Measurements from ENCODE around the gene SCP2D1.

Gene SCP2D1

DNA sequence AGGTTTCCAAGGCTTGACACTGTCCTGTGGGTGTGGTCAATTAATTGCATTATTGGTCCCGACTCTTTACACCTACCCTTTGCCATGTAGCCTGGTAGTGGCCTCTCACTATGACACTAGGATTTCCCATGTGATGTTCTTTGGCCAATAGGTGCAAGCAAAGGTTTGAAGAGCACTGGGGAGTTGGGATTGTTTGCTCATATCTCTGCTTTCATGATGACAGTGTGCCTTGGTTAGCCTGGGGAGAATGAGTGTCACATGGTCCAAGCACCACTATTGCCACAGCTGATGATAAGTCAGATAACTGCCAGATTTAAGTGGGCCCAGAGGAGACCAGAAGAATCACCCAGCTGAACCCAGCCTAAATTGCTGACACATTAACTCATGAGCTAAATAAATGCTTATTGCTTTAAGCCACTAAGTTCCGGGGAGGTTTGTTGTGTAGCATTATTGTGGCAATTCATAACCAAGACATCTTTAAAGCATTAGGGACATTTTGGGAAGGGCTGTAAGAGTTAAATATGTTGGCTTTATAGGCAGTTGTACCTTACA is 17.2 kb upstream of the SCP2D1 start:
- TF ChIP-seq, protein P1, sequence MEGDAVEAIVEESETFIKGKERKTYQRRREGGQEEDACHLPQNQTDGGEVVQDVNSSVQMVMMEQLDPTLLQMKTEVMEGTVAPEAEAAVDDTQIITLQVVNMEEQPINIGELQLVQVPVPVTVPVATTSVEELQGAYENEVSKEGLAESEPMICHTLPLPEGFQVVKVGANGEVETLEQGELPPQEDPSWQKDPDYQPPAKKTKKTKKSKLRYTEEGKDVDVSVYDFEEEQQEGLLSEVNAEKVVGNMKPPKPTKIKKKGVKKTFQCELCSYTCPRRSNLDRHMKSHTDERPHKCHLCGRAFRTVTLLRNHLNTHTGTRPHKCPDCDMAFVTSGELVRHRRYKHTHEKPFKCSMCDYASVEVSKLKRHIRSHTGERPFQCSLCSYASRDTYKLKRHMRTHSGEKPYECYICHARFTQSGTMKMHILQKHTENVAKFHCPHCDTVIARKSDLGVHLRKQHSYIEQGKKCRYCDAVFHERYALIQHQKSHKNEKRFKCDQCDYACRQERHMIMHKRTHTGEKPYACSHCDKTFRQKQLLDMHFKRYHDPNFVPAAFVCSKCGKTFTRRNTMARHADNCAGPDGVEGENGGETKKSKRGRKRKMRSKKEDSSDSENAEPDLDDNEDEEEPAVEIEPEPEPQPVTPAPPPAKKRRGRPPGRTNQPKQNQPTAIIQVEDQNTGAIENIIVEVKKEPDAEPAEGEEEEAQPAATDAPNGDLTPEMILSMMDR (IDR thresholded peaks at IDR 0.05; ENCODE audit: extremely low read depth, missing control alignments): no peak
- no peak for DNase-seq (ENCODE audit: low spot score)

DNA sequence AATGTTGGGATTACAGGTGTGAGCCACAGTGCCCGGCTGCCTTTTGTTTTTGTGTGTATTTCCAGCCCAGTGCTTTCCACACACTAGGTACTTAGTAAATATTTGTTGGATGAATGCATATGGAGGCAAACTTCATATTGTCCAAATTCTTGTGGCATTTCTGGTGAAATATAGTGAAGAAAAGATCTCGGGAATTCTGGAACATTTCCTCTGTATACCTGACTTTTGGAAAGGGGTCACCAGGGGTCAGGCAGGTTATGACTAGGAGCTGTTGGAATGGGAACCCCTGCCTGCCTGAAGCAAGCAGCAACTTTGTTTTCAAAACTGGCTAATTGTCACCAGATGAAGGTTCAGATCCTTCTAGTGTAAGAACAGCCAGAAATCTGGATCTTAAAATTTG is 12.1 kb upstream of the SCP2D1 start:
- TF ChIP-seq, protein P1 (IDR thresholded peaks at IDR 0.05; ENCODE audit: extremely low read depth, missing control alignments): no peak
- no peak for DNase-seq (ENCODE audit: low spot score)

DNA sequence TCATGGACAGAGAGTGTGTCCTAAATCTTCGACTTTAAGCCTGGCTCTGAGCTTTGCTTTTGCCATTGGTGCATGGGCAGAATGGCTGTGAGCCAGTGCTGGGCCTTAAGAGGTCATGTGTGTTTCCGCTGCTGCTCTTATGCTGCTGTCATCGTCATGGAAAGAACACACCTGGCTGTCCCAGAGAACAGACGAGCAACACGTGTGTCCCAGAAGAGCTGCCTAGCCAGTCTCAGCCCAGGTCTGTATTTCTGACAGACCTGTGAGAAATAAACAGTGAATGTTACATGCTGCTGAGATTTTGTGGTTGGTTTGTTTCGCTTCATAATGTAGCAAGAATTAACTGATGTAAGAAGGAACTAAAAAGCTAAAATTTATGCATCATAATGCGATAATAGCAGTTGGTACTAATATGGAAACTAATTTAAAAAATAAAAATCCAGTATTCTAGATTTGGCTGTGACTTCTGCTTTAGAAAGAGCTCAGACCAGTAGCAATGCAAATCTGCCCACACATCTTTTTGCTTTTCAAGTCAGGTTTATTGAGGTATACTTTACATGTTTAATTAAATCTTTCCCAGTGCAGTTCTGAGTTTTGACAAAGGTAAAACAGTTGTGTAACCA is 11.5 kb upstream of the SCP2D1 start:
- TF ChIP-seq, protein P1 (IDR thresholded peaks at IDR 0.05; ENCODE audit: extremely low read depth, missing control alignments): no peak
- peak; percentile 38 for DNase-seq (ENCODE audit: low spot score)

DNA sequence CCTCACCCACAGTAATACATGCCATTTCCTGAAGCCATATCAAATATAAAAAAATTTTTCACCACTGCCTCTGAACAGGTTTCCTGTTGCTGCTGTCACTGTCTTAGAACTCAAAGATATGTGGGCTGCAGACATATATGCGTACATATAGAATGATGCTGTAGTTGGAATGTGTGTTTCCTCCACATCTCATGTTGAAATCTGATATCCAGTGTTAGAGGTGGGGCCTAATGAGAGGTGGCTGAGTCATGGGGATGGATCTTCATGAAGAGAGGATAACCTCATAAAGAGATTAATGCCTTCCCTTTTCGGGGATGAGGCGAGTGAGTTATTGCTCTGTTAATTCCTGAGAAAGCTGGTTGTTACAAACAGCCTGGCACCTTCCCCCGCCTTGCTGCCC is 7.7 kb upstream of the SCP2D1 start:
- no peak for DNase-seq (ENCODE audit: low spot score)
- TF ChIP-seq, protein P1 (IDR thresholded peaks at IDR 0.05; ENCODE audit: extremely low read depth, missing control alignments): no peak

DNA sequence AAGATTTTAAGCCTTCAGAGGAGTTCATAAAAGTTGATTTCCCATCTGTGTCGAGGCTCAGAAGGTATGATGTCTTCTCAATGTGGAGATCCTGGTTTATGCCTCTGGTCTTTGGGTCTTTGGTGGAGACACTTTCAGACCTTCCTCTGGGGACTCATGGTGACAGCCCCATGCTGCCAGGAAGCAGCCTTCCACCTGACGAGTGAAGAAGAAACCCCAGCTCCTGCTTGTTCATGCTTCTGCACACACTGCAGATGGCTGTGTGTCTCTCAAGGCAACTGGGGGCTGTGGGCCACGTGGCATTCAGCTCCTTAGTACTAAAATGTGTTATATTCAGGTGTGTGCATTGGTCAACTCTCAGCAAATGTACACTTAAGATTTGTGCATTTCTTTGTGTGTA is 4.9 kb upstream of the SCP2D1 start:
- TF ChIP-seq, protein P1 (IDR thresholded peaks at IDR 0.05; ENCODE audit: extremely low read depth, missing control alignments): no peak
- peak; percentile 24 for DNase-seq (ENCODE audit: low spot score)

DNA sequence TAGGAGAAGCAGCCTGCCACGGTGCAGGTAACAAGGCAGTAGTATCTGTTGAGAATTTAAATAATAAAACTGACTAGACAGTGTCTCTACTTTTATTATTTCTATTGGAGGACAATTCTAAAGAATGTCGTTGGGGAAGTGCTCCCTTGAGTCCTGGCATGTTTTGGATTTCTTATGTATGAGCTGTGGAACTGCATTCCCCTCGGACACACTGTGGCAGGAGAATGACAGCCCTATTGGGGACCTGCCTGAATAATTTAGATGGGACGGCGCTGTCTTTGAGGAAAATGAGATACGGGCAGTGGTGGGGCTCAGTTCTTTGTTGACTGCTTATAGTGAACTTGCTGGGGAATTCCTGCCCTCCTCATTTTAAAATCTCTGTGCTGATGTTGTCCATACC is 2.4 kb upstream of the SCP2D1 start:
- TF ChIP-seq, protein P1 (IDR thresholded peaks at IDR 0.05; ENCODE audit: extremely low read depth, missing control alignments): no peak
- no peak for DNase-seq (ENCODE audit: low spot score)

DNA sequence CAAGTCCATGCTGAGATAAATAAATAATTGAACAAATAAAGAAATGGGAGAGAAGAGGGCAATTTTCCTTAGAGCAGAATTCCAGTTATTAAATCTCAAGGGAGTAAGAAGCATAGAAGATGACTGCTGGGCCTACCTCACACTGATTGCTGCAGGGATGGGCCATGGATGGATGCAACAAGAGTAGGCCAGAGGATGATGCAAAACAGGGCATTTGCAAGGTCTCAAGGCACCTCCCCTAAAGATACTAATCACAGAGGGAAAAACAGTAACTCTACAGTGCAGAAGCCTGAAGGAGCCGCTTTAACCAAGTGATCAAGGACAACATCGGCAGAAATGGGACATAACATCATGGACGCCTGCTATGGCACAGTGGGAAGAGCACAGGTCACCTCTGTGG is 1.7 kb upstream of the SCP2D1 start:
- DNase-seq (ENCODE audit: low spot score): no peak
- TF ChIP-seq, protein P1 (IDR thresholded peaks at IDR 0.05; ENCODE audit: extremely low read depth, missing control alignments): no peak

Measured in GM20000 (cell line).